Lower leg skin (tissue), 3 donors: ENCODE measurements around the gene ZNF92.
"Not testable (repeated sequence)": the region's sequence is repeated elsewhere in the genome, so short reads cannot be mapped to it uniquely, and the experiment has no call there.

ENCODE experiments used
- POLR2A ChIP-seq, 2 donors: fragments of 450-650 bp; IDR thresholded peaks; one replicate each; pipeline ENCODE4 v1.6.1; 2016 to 2017; ENCODE audit warnings: antibody characterized with exemption in 2 of 2, mild to moderate bottlenecking in 1 of 2, moderate library complexity in 1 of 2
- TF ChIP-seq, protein P1 (sequence below), 3 donors: fragments of 450-650 bp; IDR thresholded peaks; one replicate each; pipeline ENCODE4 v1.5.1; 2016; ENCODE audit warnings: antibody characterized with exemption in 3 of 3, mild to moderate bottlenecking in 3 of 3, moderate library complexity in 2 of 3

GRCh38 chr7:65399101-65399500 lies 25.4 kb downstream of the ZNF92 start:
- TF ChIP-seq, protein P1, sequence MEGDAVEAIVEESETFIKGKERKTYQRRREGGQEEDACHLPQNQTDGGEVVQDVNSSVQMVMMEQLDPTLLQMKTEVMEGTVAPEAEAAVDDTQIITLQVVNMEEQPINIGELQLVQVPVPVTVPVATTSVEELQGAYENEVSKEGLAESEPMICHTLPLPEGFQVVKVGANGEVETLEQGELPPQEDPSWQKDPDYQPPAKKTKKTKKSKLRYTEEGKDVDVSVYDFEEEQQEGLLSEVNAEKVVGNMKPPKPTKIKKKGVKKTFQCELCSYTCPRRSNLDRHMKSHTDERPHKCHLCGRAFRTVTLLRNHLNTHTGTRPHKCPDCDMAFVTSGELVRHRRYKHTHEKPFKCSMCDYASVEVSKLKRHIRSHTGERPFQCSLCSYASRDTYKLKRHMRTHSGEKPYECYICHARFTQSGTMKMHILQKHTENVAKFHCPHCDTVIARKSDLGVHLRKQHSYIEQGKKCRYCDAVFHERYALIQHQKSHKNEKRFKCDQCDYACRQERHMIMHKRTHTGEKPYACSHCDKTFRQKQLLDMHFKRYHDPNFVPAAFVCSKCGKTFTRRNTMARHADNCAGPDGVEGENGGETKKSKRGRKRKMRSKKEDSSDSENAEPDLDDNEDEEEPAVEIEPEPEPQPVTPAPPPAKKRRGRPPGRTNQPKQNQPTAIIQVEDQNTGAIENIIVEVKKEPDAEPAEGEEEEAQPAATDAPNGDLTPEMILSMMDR (IDR thresholded peaks at IDR 0.05): not testable (repeated sequence)
- TF ChIP-seq POLR2A (IDR thresholded peaks at IDR 0.05): not testable (repeated sequence)
